CD4-positive, alpha-beta T cell treated with Interleukin-15 for 4 hours (primary cell): ENCODE measurements around the gene PA2G4.
"Not testable (repeated sequence)": the region's sequence is repeated elsewhere in the genome, so short reads cannot be mapped to it uniquely, and the experiment has no call there.

Experiments used
- DNase-seq: peaks from one replicate; pipeline ENCODE4 v3.0.0-alpha.2; 2020; ENCODE audit warnings: low spot score

The PA2G4 gene

DNA sequence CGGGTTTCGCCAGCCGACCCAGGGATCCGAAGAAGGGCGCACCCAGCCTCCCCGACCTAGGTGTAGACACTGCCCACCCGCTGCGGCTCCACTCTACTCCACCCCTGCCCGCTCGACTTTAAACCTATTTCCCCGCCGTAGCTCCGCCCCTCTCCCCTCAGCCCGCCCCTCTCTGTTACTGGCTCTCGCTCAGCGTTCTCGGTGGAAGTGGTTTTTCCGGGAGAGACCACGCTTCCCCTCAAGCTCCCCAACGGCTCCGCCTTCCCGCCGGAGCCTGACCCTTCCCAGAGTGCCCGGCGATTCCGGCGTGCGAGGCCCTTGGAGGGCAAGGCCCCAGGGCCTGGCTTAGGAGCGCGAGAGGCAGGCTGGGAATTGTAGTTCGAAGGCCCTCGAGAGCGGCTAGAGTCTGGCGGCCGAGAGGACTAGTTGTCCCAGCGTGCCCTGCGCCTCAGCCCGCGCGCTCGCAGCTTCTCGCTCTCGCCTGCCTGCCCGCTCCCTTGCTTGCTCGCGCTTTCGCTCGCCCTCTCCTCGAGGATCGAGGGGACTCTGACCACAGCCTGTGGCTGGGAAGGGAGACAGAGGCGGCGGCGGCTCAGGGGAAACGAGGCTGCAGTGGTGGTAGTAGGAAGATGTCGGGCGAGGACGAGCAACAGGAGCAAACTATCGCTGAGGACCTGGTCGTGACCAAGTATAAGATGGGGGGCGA lies at the start of gene PA2G4:
Gene PA2G4, plus strand, starts transcription at position 451 of the 706 bp plus-strand sequence. Its CDS starts 179 bp downstream, at position 630.
- peak; percentile 99 for DNase-seq

DNA sequence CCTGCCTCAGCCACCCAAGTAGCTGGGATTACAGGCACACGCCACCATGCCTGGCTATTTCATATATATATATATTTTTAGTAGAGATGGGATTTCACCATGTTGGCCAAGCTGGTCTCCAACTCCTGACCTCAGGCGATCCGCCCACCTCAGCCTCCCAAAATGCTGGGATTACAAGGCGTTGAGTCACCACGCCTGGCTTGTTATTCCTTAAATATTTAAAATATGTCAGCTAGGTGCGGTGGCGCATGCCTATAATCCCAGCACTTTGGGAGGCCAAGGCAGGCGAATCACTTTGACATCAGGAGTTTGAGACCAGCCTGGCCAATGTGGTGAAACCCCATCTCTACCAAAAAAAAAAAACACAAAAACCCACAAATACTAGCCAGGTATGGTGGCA lies 44.4 kb upstream of the PA2G4 start:
- DNase-seq: not testable (repeated sequence)

DNA sequence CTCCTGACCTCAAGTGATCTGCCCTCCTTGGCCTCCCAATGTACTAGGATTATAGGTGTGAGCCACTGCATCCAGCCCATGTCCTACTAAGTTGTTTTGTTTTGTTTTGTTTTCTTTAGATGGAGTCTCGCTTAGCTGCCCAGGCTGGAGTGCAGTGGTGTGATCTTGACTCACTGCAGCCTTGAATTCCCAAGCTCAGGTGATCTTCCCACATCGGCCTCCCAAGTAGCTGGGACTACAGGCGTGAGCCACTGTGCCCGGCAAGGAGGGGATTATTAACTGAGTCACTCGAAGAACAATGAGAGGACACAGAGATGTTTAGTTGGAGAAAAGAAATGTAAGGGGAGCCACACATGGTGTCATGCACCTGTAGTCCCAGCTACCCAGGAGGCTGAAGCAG lies 42.4 kb upstream of the PA2G4 start:
- no peak for DNase-seq

DNA sequence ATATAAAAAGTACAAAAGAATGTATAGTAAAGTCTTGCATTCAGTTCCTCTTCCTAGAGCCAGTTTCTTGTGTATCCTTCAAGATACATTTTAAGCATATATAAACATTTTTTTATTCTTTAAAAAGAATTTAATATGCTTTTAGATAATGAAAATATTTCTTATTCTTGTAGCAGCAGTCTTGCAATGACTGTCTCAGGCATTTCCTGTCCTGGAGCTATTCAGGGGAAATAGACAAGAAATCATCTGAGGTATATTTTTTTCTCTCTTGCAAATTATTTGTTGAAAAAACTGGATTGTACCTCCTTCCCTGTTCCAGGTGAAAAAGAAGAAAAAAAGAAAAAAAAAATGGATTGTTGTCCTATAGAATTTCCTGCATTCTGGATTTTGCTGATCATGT lies 41.4 kb upstream of the PA2G4 start:
- DNase-seq: no peak

DNA sequence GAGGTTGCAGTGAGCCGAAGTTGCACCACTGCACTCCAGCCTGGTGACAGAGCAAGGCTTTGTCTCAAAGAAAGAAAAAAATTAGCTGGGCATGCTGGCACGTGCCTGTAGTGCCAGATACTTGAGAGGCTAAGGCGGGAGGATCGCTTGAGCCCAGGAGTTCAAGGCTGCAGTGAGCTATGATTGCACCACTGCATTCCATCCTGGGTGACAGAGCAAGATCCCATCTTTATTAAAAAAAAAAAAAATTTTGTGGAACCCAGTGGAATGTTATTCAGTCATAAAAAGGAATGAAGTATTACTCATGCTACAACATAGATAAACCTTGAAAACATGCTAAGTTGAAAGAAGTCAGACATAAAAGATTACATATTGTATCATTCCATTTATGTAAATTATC lies 32.7 kb upstream of the PA2G4 start:
- no peak for DNase-seq

DNA sequence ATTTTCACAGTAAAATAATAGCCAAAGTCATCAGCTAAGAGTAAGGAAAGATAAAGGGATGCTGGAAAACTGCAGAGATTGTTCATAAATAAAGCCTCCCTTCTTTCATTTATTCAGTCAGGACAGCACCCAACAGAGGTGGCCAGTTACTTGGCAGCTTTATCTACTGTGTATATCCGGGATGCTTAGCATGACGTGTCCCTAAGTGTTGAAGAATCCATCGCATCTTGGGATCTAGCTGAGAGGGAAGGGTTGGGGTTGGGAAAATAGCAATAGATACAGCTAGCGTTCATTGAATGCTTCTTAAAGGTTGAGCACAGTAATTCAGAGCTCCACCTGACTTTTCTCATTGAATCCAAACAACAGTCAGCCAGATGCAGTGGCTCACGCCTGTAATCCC lies 30.0 kb upstream of the PA2G4 start:
- no peak for DNase-seq

DNA sequence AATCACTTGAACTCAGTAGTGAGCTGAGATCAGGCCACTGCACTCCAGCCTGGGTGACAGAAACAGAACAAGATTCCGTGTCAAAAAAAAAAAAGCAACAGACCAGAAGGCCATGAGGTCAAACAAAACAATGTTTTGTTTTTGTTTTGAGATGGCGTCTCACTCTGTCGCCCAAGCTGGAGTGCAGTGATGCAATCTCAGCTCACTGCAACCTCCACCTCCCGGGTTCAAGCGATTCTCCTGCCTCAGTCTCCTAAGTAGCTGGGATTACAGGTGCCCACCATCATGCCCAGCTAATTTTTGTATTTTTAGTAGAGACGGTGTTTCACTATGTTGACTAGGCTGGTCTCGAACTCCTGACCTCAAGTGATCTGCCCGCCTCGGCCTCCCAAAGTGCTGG lies 26.4 kb upstream of the PA2G4 start:
- DNase-seq: not testable (repeated sequence)

DNA sequence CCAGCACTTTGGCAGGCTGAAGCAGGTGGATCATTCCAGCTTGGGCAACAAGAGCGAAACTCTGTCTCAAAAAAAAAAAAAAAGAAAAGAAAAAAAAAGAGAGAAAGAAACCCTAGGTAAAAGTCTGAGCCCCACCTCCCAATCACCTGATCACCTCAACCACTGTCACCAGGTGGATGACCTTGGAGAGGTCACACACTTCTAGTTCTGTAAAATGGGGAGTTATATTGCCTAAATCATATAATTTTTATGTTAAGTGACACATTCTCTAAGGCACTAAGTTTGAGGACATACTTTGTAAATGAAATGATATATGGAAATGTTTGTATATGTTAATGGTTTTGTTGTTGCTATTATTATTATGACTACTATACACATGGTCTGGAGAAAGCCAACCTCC lies 25.9 kb upstream of the PA2G4 start:
- no peak for DNase-seq

DNA sequence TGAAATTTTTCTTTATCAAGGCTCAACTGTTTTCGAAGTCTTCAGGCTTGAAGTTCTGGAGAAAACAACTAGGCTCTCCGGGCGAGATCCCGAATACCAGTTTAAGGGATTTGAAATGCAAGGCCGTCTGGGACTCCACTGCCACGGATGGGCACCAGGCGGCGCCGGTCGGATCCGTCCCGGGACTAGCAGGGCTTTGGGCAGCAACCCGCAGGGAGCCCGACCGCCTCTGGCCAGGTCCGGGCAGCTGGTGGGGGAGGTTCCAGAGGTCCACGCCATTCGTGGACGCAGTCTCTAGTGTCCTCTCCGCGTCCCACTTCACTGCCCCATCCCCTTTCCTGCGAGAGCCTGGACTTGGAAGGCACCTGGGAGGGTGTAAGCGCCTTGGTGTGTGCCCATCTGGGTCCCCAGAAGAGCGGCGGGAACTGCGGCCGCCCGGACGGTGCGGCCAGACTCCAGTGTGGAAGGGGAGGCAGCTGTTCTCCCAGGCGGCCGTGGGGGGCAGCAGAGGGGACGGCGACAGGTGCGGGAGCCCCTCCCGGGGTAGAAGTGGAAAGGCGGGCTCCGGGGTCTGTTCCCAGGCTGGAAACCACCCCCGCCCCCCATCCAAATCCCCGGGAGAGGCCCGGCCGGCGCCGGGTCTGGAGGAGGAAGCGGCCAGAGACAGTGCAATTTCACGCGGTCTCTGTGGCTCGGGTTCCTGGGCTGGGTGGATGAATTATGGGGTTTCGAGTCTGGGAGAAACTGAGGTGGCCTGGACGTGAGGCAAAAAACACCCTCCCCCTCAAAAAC lies 25.2 kb upstream of the PA2G4 start:
- peak; percentile 40 for DNase-seq

DNA sequence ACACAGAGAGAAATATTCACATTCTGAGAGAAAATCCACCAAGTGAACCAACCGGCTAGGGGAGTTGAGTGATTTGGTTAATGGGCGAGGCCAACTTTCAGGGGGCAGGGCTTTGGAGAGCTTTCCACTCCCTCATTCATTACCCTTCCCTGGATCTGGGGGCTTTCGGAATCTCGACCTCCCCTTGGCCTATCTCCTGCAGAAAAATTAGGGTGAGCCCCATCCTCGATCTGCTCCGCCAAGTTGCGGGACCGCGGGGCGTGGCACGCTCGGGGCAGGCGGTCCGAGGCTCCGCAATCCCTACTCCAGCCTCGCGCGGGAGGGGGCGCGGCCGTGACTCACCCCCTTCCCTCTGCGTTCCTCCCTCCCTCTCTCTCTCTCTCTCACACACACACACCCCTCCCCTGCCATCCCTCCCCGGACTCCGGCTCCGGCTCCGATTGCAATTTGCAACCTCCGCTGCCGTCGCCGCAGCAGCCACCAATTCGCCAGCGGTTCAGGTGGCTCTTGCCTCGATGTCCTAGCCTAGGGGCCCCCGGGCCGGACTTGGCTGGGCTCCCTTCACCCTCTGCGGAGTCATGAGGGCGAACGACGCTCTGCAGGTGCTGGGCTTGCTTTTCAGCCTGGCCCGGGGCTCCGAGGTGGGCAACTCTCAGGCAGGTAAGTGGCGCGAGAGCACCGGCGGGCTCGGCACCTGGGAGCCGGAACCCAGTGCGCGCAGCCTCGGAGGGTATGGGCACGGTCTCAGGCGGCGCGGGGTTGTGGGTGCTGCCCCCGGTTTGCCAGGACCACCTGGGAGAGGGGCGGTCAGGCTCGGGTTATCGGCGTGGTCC lies 24.4 kb upstream of the PA2G4 start, which contains the start of gene ERBB3:
Gene ERBB3, plus strand, starts transcription at position 443 of the 833 bp plus-strand sequence. Its CDS starts 136 bp downstream, at position 579.
- DNase-seq: peak; percentile 69

DNA sequence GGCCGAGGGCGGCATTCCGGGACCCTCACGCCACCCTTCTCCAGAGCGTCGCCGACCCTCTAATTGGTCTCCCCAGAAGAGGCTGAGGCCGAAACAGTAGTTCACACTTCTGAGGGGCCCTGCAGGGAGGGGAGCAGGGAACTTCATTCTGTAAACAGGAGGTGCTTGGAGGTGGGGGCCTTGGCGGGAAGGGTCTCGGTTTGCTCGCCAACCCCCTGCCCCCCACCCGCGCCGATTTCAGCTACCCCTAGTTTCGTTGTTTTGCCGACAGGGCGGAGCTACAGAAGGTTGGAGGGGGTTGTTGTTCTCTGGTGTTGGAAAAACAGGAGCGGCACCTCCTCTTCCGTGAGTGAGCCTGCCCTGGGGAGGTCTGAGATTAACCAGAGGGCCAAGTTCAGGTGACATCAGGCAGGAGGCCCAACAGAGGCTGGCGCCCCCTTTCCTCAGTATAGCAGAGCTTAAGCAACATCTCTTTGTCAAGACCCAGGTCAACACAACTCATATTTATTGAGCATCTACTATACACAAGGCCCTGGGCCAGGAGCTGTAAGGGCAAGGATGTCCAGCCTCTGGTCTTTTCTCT lies 23.7 kb upstream of the PA2G4 start:
- no peak for DNase-seq

DNA sequence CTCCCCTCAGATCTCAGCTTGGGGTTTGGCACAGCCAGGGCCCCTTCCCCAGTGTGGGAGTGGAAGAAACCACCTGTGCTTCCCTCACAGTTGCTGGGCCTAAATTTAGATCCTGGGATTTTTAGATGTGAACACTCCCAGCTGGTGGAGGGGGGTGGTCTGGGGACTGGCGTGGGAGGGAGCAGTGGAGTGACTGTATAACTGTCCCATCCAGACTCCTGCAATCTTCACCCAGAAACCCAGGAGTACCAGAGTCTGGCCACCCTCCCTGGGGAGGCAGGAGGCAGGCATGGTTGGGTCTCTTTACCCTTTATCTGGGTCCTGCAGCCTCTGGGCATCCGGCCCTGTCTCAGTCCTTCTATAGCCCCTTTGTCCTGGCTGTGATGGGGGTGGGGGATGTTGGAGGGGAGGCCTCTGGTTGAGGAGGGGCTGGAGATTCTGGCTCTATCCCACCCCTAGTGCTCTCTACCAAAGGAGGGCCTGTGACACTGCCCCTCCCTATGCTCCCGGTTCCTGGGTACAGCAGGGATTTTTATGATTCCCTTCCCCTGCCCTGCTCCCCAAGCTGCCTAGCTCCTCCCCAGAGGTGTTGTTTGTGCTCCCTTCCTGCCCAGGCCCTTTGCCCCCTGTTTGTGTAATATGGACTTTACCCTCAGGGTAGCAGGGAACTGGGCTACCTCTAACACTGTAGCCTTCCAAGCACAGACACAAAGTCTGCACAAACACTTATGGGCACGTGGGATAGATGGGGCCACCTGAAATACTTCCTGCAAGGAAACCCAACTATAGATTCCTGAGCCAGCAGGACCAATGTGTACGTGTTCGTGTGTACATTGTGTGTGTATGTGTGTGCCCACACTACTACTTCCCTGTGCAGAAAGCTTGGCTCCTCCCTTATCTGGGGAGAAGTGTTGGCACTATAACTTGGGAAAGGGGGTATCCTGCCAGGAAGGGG lies 22.7 kb upstream of the PA2G4 start:
- DNase-seq: no peak

DNA sequence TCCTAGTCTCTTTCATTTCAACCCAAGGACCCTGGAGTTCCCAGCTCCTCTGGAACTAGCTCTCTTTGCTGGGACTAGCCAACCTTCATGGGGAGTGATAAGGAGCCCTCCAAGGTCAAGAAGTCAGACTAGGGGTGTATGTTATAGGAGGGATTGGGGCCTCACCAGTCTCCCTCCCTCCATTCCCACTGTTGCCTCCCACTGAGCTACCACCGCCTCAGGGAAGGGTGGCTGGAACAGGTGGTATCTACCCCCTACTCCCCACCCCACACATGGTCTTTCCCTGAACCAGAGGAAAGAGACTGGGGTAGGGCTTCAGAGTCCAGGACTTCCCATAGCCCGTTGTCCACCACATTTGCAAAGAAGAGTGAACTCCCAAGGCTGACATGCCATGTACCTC lies 22.0 kb upstream of the PA2G4 start:
- no peak for DNase-seq

DNA sequence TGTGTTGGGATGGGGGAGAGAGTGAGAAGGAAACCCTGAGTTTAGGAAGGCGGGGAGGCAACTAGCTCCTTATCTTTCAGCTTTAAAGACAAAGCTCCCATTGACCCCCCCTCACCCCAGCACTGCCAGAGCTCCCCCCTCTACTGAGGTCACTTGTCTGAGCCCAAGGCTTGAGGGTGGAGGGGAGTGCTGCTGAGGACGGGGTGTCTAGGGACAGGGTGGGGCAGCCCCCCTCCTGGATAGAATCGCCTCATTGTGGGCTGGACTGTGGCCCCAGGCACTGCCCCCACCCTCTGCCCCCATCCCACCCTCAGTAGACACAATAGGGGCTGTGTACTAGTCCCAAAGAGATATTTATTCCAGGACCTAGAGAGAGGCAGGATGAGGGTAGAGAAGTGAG lies 21.4 kb upstream of the PA2G4 start:
- DNase-seq: no peak

DNA sequence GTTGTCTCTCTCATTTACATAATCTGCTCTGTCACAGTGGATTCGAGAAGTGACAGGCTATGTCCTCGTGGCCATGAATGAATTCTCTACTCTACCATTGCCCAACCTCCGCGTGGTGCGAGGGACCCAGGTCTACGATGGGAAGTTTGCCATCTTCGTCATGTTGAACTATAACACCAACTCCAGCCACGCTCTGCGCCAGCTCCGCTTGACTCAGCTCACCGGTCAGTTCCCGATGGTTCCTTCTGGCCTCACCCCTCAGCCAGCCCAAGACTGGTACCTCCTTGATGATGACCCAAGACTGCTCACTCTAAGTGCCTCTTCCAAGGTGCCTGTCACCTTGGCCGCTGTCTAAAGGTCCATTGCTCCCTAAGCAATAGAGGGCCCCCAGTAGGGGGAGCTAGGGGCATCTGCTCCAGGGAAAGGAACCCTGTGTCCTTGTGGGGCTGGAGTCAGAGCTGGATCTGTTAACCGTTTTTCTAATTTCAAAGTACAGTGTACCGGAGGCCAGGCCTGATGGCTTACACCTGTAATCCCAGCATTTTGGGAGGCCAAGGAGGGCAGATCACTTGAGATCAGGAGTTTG lies 19.3 kb upstream of the PA2G4 start:
- no peak for DNase-seq

DNA sequence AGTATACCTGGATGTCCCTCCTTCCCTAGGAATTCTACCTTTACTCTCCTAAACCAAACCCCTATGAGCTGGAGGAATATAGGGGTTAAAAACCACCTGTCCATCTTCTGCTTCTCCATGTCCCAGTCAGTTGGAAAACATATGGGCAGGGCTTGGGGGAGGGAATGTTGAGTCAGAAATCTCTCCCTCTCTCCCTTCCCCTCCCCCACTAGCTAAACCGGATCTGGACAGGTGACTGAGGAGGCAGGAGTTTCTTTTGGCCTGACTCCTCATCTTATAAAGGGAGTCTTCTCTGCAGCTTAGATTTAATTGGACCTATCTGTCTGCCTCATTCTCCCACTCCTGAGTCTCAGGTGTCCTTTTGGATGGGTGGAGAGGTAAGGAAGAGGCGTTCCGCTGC lies 18.3 kb upstream of the PA2G4 start:
- no peak for DNase-seq

DNA sequence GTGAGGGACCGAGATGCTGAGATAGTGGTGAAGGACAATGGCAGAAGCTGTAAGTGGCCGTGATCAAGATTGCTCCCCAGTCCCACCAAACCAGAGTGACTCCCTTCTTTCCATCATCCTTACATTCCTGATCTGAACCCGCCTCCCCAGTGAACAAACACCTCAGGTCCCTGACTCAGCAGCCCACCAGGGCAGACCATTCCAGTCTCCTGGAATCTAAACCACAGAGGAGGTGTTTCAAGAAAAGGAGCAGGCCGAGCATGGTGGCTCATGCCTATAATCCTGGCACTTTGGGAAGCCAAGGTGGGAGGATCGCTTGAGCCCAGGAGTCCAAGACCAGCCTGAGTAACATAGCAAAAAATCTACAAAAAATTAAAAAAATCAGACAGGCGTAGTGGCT lies 17.8 kb upstream of the PA2G4 start:
- no peak for DNase-seq

DNA sequence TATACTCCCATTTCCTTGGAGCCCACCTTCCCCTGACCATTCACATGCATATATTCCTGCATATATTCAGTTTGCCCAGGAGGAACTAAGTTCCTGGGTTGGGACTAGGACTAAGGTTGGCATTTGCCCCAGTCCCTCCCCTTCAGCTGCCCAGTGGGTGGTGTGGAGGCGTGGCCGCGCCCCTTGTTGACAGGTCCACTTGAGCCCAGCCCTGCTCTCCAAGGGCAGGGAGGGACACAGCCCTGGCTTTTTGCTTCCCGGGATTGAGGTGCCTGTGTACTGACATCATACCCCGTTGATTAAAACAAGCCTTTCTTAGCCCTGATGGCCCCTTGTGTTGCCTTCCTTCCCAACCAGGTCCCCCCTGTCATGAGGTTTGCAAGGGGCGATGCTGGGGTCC lies 17.1 kb upstream of the PA2G4 start:
- no peak for DNase-seq

DNA sequence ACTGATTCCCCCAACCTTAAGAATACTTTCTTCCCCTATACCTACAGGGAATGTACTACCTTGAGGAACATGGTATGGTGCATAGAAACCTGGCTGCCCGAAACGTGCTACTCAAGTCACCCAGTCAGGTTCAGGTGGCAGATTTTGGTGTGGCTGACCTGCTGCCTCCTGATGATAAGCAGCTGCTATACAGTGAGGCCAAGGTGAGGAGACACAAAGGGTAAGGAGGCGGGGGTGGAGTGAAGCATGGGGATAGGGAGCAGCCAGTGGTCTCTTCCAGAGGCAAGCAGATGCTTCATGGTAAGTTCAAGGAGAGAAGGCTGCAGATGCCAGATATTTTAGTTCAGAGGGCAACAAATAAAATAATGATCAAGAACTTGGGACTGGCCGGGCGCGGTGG lies 6.6 kb upstream of the PA2G4 start:
- DNase-seq: no peak

DNA sequence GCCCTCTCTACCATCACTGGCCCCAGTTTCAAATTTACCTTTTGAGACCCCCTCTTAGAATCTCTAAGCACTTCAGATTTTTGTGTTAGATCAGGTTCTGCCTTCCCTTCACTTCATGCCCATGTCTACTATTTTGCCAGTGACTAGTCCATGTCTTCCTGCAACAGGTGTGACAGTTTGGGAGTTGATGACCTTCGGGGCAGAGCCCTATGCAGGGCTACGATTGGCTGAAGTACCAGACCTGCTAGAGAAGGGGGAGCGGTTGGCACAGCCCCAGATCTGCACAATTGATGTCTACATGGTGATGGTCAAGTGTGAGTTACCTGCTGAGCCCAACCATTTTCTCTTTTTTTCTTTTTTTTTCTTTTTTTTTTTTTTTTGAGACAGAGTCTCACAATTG lies 5.8 kb upstream of the PA2G4 start:
- no peak for DNase-seq

DNA sequence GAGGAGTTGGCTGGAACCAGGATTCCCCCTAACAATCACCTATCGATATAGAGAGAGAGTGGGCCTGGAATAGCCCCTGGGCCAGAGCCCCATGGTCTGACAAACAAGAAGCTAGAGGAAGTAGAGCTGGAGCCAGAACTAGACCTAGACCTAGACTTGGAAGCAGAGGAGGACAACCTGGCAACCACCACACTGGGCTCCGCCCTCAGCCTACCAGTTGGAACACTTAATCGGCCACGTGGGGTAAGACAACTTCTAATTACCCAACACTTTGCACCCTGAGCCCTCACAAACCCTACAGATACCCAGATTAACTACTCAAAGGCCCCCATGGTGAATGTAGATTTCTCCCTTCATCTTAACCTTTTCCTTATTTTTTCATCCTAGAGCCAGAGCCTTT lies 4.6 kb upstream of the PA2G4 start:
- DNase-seq: no peak
